Measurements from ENCODE around the gene TCEAL1. TPM values are rescaled to one million over a fixed set of nuclear protein-coding genes. Genes with fewer than 3 reads are reported as not detected.

TCEAL1 gene
- total and polyA plus RNA-seq, 2 of the 13 experiments (the other 11 are each of a cell fraction or from before 2014, with no cell fraction given): 11.2 to 14.8 TPM

- no peak for TF ChIP-seq ZNF280D (CRISPR knock-in tag; IDR thresholded peaks at IDR 0.05)
- TF ChIP-seq ZC3H4 (CRISPR knock-in tag; IDR thresholded peaks at IDR 0.05; ENCODE audit: borderline replicate concordance): no peak
- 0 out of 2 replicates have a peak, but pooled peaks have one; percentile 13 for TF ChIP-seq YEATS4 (CRISPR knock-in tag; IDR thresholded peaks at IDR 0.05; ENCODE audit: borderline replicate concordance)
- TF ChIP-seq ZSCAN29 (CRISPR knock-in tag; conservative IDR thresholded peaks at IDR 0.05): no peak
- TF ChIP-seq POLR2A (IDR thresholded peaks at IDR 0.05; ENCODE audit: insufficient read depth in 1 of 2, low read depth in 2 of 2, low read length in 2 of 2): peak; percentile 27 to 69; a peak in 2 of 4 replicates
- peak; percentile 38; the same call in 1 of the 2 replicates for TF ChIP-seq PHF8 (CRISPR knock-in tag; IDR thresholded peaks at IDR 0.05)
- 0 out of 2 replicates have a peak, but pooled peaks have one; percentile 39 for TF ChIP-seq POLR2G (IDR thresholded peaks at IDR 0.05; ENCODE audit: low read depth, low read length)
- no peak for TF ChIP-seq SCMH1 (CRISPR knock-in tag; IDR thresholded peaks at IDR 0.05; ENCODE audit: borderline replicate concordance)
- TF ChIP-seq ZNF20 (CRISPR knock-in tag; IDR thresholded peaks at IDR 0.05): no peak
- no peak for TF ChIP-seq ELK4 (CRISPR knock-in tag; IDR thresholded peaks at IDR 0.05; ENCODE audit: borderline replicate concordance)
- TF ChIP-seq RBFOX2 (IDR thresholded peaks at IDR 0.05; ENCODE audit: low read depth, low read length): peak; percentile 59
- TF ChIP-seq CENPBD1 (CRISPR knock-in tag; IDR thresholded peaks at IDR 0.05; ENCODE audit: borderline replicate concordance, low read depth): no peak
- peak; percentile 76 for TF ChIP-seq HNRNPLL (IDR thresholded peaks at IDR 0.05; ENCODE audit: low read depth, low read length, poor library complexity, severe bottlenecking)
- TF ChIP-seq, protein P1, sequence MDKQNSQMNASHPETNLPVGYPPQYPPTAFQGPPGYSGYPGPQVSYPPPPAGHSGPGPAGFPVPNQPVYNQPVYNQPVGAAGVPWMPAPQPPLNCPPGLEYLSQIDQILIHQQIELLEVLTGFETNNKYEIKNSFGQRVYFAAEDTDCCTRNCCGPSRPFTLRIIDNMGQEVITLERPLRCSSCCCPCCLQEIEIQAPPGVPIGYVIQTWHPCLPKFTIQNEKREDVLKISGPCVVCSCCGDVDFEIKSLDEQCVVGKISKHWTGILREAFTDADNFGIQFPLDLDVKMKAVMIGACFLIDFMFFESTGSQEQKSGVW (CRISPR knock-in tag; IDR thresholded peaks at IDR 0.05; ENCODE audit: borderline replicate concordance): no peak
- peak; percentile 52 for TF ChIP-seq ZNF687 (CRISPR knock-in tag; IDR thresholded peaks at IDR 0.05)
- TF ChIP-seq POGZ (CRISPR knock-in tag; IDR thresholded peaks at IDR 0.05): no peak
- TF ChIP-seq, protein P2, sequence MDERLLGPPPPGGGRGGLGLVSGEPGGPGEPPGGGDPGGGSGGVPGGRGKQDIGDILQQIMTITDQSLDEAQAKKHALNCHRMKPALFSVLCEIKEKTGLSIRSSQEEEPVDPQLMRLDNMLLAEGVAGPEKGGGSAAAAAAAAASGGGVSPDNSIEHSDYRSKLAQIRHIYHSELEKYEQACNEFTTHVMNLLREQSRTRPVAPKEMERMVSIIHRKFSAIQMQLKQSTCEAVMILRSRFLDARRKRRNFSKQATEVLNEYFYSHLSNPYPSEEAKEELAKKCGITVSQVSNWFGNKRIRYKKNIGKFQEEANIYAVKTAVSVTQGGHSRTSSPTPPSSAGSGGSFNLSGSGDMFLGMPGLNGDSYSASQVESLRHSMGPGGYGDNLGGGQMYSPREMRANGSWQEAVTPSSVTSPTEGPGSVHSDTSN (CRISPR knock-in tag; IDR thresholded peaks at IDR 0.05): no peak
Observed at GRCh38 chrX:103585411-103586313, 43.1 kb upstream of the TCEAL1 start, which contains the start of gene TCEAL4 (continued).
